ENCODE results near the gene ASB2.

- TF ChIP-seq CTCF (IDR thresholded peaks at IDR 0.05; ENCODE audit: low read depth, low read length) (peak; percentile 89), EZH2phosphoT487 (IDR thresholded peaks at IDR 0.05; ENCODE audit: low read depth) (no peak)
Measured at GRCh38 chr14:93906341-93907329, 69.7 kb downstream of the ASB2 start.
